HG03025 (cell line): ENCODE measurements around the gene PHF2.

Experiments used
- ATAC-seq: cut with Tn5 transposase; IDR thresholded peaks from one replicate; pipeline ENCODE4 v1.9.1; 2021; ENCODE audit warnings: mild to moderate bottlenecking, moderate library complexity; ENCODE audit not compliant: unreplicated experiment, low FRiP score

PHF2 gene

DNA sequence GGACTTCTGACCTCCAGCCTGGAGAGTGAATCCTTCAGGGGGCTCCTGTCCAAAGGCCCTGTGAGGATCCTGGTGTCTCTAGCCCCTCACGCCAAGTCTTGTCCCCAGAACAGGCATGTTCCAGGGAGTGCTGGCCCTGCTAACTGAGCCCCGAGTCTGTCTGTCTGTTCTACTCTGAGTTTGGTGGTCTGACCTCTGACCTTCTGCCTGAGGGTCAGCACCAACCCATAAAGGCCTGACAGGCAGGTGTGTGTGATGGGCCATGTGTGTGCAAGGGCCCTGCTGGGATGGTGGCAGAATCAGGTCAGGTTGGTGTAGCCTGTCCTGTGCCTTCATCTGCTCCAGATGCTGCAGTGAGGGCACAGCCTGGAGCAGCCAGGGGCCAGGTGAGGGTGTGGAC, 46.3 kb downstream of the PHF2 start:
- ATAC-seq, result no peak

DNA sequence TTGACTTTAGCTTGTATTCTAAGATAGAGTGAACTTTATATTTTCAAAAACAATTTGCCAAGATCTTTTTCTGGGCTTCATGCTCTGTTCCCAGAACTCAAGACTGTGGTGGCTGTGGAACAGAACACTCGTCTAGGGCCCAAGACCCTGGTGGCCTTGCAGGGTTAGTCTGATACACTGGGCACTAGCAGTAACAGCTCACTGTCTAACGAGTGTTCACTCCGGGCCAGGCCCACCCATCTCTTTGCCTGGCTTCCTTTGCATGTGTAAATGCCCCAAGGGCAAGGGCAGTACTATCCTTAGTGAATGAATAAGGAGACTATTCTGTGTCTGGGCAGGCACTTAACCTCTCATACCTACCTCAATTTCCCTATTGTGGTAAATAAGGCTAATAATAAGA, 47.4 kb downstream of the PHF2 start:
- no peak for ATAC-seq

DNA sequence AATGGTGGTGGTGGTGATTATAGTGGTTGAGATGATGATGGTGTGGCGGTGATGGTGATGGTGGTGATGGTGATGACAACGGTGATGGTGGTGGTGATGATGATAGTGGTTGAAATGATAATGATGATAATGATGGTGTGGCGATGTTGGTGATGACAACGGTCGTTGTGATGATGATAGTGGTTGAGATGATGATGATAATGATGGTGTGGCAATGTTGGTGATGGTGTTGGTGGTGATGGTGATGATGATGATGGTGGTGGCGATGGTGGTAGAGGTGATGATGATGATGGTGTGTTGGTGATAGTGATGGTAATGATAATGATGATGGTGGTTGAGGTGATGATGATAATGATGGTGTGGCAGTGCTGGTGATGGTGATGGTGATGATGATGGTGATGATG, 48.0 kb downstream of the PHF2 start:
- no peak for ATAC-seq

DNA sequence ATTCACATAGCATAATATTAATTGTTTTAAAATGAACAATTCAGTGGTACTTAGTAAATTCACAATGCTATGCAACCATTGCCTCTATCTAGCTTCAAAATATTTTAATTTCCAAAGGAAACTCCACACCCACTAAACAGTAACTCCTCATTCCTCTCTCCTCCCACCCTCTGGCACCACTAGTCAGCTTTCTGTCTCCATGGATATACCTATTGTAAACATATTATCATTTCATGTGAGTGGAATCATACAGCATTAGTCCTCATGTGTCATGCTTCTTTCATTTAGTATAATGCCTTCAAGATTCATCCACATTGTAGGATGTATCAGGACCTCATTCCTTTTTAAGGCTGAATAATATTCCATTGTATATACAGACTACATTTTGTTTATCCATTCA, 48.6 kb downstream of the PHF2 start:
- no peak for ATAC-seq

DNA sequence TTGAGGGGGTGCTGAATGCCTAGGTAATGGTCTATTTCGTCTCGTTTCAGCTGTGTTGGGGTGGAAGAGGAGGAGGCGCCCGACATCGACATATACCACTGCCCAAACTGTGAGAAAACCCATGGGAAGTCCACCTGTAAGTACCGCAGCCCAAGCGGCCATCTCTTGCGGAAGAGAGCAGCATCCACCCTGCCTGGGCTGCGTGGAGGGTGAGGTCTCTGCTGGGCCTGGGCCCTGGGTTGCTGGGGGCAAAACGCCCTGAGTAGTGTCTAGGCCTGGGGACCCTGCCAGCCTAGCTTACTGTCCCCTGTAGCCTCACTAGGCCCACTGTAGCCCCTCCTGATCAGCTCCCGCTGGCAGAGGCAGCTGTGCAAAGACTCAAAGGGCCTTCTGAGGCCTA, 53.5 kb downstream of the PHF2 start:
- no peak for ATAC-seq

DNA sequence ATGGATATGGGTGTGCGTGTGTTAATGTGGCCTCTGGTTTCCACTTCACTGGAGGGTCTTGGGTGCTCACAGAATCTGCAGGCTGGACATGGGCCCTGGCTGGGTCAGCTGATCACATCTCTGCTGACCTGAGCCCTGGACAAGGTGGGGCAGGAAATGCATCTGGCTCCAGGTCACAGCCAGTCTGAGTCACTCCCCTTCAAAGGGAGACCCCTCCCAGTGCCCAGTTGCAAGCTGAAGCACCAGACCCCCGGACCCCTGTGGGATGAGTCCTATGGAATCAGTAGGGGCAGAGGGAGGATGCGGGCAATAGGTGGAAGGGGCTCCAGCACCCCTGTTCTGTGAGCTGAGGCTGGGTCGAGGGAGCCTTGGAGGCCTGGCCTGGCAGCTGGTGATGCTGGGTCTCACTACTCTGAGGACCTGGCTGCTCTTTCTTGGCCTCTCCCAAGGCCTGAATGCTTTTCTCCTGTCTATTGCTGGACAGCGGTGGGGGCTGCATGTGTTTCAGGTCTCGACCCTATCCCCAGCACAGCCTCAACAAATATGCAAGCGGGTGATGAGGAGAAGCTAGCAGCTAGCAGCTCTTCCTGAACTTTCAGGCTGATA, 54.5 kb downstream of the PHF2 start:
- ATAC-seq, result no peak

DNA sequence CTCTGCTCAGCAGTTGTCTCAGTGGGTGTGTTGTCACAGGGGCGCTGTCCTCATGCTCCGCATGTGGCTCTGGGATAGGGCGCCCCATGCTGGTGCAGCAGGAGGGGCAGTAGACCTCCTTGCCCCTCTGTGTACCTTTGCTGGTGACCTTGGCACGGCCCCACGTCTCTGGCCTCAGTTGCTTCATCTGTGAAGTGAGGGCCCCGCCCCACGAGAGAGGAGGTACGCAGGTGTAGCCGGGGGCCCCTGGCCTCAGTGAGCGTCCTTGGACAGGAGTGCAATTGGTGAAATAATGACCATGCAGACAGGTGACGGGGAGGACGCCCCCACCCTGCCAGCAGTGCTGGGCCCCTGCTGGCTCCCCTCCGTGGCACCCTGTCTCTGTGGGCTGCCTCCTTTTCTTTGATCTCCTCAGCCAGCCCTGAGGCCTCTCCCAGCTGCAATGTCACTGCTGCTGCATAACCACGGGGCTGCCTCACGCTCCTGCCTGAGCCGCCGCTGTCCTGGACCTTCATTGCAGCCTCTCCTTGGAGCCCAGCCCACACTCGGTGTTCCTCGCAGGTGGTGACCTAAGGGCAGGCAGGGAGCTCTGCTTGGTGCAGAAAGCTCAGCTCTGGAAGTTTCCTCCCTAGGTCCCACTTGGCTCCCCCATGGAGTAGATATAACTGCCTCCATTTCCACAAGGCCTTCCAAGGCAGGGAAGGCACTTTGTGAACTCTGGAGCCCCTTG, 57.3 kb downstream of the PHF2 start:
- no peak for ATAC-seq

DNA sequence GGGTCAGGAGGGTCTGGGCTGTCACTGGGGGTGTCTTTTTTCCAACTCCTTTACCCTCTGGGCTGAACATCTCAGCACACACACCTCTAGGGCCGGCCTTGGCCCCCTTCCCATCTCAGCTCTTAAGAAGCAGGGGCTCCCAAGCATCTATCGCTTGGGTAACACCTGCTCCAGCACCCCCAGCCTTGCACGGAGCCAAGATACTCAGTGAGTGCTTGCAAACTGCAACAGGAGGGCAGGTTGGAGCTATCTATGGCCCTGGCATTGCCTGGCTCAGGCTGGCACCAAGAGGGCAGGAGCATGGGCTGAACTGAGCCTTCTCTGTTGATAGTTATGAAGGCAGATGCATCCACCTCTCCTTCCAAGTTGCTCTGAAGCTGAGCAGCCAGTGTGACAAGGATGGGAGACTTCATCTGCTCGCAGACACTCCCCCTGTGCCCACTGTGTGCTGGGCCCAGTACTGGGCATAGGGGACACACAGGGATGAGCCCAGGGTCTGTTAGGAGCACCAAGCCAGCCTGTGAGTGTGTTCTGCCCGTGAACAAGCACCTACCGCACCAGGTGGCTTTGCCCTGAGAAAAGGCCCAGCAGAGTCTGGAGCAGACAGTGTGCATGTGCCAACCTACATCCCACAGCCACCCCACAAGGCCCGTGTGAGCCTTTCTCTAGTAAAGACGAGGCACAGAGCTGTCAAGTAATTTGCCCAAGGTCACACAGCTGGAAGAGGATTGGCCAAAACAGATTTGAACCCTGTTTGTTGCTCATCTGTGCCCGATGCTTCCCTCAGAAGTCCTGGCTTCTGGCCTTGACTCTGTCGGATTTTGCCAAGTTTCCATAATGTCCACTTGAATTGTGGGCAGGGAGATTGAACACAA, 58.2 kb downstream of the PHF2 start:
- ATAC-seq, result no peak

DNA sequence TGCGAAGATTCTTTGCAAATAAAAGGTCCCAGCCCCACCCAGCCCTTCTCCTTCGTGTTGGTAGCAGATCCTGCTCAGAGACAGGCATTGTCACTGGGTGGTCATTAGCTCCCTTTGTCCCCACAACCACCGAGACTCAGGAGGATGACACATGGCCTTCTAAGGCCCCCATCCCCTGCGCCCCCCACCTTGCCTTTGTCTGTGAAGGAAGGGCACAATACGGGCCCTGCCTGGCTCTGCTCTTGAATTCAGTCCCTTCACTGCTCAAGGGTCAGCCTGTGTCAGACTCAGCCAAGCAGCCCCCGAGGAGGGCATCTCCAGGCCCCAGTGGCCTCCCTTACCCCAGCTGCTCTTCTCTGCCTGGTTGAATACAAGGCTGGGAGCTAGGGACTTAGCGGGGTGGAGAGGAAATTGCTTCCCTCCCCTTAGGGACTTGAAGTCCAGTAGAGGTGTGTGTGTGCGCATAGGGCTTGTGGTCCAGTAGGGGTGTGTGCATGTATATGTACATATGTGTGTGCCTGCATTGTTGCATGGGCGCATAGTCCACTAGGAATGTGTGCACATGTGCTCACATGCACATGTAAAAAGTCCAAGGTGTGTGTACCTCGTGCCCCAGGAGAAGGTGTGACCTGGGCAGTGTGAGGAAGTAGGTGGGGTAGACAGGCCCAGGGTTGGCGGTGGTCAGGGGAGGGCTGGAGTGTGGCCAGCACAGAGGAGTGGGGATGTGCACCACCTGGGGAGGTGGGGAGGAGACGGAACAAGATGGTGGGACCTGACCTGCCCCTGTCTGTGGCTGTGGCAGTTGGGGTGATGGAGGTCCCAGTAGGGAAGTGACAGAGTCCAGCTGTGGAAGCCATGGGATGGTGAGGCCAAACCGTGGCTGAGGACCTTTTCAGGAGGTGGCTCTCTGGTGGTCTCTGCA, 59.1 kb downstream of the PHF2 start:
- ATAC-seq, result no peak

DNA sequence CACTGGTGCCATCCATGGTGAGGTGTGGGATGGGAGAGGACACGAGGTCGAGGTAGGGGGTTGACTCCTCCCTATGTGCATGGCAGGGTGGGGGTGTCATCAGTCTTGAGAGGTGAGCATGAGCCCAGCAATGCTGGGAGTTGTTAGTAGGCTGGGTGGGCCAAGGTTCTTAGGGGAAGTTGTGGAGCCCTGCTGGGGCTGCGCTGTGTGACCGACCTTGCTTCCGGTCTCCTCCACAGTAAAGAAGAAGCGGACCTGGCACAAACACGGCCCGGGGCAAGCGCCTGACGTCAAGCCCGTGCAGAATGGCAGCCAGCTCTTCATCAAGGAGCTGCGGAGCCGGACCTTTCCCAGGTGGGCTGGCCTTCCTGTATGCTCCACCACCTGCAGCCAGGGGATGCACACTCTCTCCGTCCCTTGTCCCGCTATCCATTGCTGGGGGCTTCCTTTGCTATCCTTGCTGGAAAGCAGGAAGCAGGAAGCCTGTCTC, 59.8 kb downstream of the PHF2 start:
- no peak for ATAC-seq

DNA sequence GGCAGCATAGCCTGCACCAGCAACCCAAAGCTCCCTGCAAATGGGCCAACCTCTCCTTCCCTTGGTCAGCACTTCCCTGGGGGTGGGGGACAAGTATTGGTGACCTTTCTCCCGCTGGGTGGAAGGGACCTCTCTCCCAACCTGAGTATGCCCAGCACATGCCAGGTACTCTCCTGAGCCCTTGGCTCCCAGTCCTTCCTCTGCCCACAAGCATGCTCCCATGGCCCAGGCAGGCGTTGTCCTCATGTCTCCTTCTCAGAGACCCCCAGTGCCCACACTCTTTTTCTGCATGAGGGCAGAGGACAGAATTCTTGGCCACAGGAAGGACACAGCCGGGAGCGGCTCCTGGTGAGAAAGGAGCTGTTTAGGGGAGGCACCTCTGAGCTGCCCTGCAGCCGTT, 60.3 kb downstream of the PHF2 start:
- ATAC-seq, result no peak

DNA sequence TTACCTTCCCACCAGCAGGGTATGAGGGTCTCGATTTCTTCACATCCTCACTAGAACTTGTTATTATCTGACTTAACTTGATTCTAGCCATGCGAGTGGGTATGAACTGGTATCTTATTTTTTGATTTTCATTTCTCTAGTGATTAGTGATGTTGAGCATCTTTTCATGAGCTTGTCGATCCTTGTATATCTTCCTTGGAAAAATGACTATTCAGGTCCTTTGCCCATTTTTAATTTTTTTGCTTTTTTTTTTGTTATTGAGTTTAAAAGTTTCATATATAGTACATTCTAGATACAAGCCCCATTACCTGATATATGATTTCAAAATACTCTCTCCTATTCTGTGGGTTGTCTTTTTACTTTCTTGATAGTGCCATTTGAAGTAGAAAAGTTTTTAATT, 61.5 kb downstream of the PHF2 start:
- no peak for ATAC-seq

DNA sequence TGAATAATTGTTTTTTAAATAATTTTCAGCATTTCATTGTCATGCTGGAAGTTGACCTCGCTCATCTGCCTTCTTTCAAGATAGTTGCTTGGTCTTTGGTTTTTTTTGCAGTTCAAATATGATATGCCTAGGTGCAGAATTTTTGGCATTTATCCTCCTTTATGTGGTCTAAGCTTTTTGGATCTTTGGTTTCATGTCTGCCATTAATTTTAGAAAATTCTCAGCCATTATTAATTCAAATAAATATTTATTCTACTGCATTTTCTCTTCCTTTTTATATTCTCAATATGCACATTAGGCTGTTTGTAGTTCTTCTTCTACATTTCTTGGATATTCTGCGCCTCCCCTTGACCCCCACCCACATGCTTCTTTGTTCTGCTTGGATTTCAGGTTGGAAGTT, 63.6 kb downstream of the PHF2 start:
- ATAC-seq, result no peak

DNA sequence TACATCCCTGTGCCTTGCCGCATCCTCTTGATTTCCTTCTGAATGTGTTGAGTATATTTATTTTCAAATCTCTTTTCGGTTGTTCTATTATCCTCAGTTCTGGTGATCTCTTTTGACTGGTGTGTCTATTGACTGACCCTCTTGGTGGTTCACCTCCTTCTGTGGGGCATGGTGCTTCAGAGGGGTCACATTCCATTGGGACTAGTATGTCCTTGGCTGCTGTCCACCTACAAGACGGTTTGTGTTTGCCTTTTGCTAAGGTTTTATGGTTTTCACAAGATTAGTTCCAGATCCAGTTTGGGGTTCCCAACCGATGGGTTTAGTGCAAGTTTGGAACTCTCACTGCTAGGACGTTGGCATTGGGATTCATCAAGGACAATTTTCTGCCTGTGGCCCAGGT, 66.6 kb downstream of the PHF2 start:
- no peak for ATAC-seq

DNA sequence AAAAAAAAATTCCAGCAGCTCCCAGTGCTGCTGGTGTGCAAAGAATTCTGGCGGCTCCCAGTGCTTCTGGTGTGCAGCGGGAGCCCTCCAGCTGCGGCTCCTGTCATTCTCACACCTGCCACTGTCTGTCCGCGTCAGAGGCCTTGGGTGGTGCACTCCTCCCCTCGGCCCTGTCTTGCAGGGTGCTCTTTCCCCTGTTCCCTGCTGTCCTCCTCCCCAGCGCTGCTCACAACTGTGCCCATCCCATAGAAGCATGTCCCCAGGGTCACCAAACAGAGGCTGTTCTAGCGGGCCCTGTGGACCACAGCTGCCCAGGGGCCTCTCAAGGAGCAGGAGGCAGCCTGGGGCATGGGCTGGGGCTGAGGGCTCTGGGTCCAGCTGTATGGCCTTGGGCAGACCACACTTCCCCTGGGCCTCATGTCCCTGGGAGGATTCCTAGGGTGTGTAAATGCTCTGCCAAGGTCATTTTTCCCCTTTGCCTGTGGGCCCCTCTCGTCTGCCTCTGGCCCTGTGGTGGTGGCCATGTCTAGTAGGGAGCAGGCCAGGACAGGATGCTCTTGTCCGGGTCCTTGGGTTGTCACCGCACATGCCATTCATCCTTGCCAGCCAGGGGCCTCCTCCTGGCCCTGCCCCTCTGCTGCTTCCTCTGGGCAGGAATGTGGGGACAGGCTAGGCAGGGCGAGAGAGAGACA, 68.2 kb downstream of the PHF2 start:
- ATAC-seq, result no peak

DNA sequence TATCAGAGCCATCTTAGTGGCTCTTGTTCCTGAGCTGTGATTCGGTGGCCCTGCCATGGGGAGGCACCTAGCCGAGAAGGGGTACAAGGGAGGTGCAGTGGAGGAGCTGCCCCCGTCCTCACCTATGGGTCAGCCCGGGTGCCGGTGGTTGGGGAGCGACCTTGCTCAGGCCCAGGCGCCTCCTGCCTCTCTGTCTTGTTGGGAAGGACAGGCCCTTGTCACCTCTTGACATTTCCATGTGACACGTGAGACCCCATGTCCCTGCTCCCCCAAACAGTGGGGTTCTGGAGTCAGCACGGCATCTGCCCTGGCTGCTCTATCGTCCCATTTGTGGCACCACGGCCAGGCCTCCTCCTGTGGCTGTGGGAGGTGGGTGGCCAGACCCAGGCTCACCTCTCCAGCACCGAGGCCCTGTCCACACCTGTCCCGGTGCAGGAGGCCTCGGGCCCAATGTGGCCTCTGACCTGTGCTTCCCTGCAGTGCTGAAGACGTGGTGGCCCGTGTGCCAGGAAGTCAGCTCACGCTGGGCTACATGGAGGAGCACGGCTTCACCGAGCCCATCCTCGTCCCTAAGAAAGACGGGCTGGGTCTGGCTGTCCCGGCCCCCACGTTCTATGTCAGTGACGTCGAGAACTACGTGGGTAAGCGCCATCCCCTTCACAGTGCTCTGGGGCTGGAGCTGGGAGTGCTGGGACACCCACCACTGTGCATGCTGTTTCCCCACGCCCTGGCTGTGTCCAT, 68.9 kb downstream of the PHF2 start:
- ATAC-seq, result no peak

DNA sequence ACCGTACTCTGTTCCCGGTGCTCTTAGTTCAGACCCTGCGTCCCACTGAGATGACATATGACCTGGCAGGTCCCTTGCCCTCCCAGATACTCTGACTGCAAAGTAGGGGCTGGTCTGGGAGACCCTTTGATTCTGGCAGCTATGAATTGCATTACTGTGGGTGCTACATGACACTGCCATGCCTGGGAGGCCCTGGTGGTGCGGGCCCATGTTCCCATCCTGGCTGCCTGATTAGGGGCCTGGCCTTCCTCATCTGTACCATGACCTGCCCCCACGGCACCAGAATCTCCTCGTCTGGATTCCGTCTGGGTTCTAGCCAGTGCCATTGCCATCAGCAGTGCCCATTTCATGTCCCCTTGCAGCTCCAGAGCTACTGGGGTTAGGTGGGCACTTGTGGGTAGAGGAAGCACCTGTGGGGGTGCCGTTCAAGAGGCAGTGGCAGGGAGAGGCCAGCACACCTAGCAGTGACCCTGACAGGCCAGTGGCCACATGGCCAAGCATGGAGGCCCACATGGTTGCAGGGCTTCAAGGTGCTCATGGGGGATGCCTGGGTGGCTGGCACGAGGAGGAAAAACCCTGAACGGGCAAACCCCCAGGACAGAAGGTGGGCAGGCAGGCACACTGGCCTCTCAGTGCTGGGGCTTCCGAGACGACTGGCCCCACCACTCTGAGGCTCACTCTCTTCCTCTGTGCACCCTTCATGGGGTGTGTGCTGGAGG, 69.7 kb downstream of the PHF2 start:
- no peak for ATAC-seq

DNA sequence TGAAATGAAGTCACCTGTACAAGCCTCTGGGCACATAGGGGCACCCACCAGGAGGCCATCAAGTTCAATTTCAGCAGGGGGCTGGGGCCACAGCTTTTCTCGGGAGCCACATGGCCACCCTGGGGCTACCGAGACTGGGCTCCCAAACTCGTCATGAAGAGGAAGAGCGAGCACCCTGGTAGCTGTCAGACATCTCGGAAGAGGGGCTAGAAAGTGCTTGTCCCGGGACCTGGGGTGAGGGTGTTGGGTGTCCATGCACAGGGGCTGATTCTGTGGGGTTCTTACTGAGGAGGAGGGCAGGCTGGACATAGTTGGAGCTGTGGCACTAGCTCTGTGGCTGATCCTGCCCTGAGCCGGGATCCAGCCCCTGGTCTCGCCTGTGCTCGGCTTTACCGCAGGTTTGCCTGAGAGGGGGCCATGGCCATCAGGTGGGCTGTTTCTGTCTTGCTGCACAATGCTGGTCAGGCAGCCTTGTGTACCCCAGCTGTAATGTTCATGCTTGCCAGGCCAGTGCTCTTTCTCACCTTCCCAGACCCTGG, 70.3 kb downstream of the PHF2 start:
- ATAC-seq, result no peak
